H9 (cell line): ENCODE data around the gene ARHGAP1. TPM values are rescaled to one million over a fixed set of nuclear protein-coding genes. Genes with fewer than 3 reads are reported as not detected.

Experiments
- DNase-seq: peaks from one replicate; pipeline ENCODE4 v3.0.0-alpha.2; 2017
- H2AFZ ChIP-seq: one replicate; pipeline ENCODE4 v1.6.1; 2013; ENCODE audit warnings: mild to moderate bottlenecking, low read length, control low read depth, moderate library complexity
- H2AK5ac ChIP-seq: 2 replicates; pipeline ENCODE4 v1.6.1; 2013; ENCODE audit warnings: low read length, control low read depth, mixed read lengths; ENCODE audit not compliant: insufficient read length
- H2BK120ac ChIP-seq: one replicate; pipeline ENCODE4 v1.6.1; 2013; ENCODE audit warnings: low read depth, mild to moderate bottlenecking, low read length, control low read depth, inconsistent platforms; ENCODE audit not compliant: poor library complexity, severe bottlenecking
- H2BK12ac ChIP-seq: 2 replicates; pipeline ENCODE4 v1.6.1; 2013; ENCODE audit warnings: low read length, control low read depth, mixed read lengths, low read depth; ENCODE audit not compliant: insufficient read length
- H2BK15ac ChIP-seq: 2 replicates; pipeline ENCODE4 v1.6.1; 2013; ENCODE audit warnings: low read depth, low read length, control low read depth
- H2BK20ac ChIP-seq: one replicate; pipeline ENCODE4 v1.6.1; 2013; ENCODE audit warnings: low read depth, mild to moderate bottlenecking, low read length, control low read depth, inconsistent platforms; ENCODE audit not compliant: poor library complexity, severe bottlenecking
- H2BK5ac ChIP-seq: 2 replicates; pipeline ENCODE4 v1.6.1; 2013; ENCODE audit warnings: low read length, control low read depth, mixed read lengths; ENCODE audit not compliant: insufficient read length
- H3K14ac ChIP-seq: 2 replicates; pipeline ENCODE4 v1.6.1; 2013; ENCODE audit warnings: low read length, control low read depth; ENCODE audit not compliant: insufficient read depth
- H3K18ac ChIP-seq: 2 replicates; pipeline ENCODE4 v1.6.1; 2013; ENCODE audit warnings: low read depth, mild to moderate bottlenecking, mixed read lengths, low read length, control low read depth; ENCODE audit not compliant: insufficient read length
- H3K23ac ChIP-seq: 2 replicates; pipeline ENCODE4 v1.6.1; 2013; ENCODE audit warnings: low read length, control low read depth, mixed read lengths, low read depth; ENCODE audit not compliant: insufficient read length
- H3K23me2 ChIP-seq: 2 replicates; pipeline ENCODE4 v1.6.1; 2013; ENCODE audit warnings: low read depth, mild to moderate bottlenecking, mixed read lengths, low read length, control low read depth; ENCODE audit not compliant: insufficient read length, poor library complexity, severe bottlenecking
- H3K27ac ChIP-seq: 2 replicates; pipeline ENCODE4 v1.5.1; 2013; ENCODE audit warnings: low read length, control low read depth, mixed read lengths, low read depth; ENCODE audit not compliant: insufficient read length
- H3K27me3 ChIP-seq: 2 replicates; pipeline ENCODE4 v1.6.1; 2013; ENCODE audit warnings: low read length, control low read depth, inconsistent platforms; ENCODE audit not compliant: insufficient read depth
- H3K4ac ChIP-seq: 2 replicates; pipeline ENCODE4 v1.6.1; 2013; ENCODE audit warnings: low read depth, mild to moderate bottlenecking, control low read depth, inconsistent platforms, low read length, moderate library complexity
- H3K4me1 ChIP-seq: 2 replicates; pipeline ENCODE4 v1.6.1; 2013; ENCODE audit warnings: low read length, control low read depth, inconsistent platforms; ENCODE audit not compliant: insufficient read depth
- H3K4me2 ChIP-seq: 2 replicates; pipeline ENCODE4 v1.6.1; 2013; ENCODE audit warnings: low read length, control low read depth, mixed read lengths; ENCODE audit not compliant: insufficient read length, insufficient read depth
- H3K56ac ChIP-seq: 2 replicates; pipeline ENCODE4 v1.6.1; 2013; ENCODE audit warnings: low read depth, mild to moderate bottlenecking, mixed read lengths, low read length, control low read depth; ENCODE audit not compliant: insufficient read length
- H3K79me1 ChIP-seq: 2 replicates; pipeline ENCODE4 v1.6.1; 2013; ENCODE audit warnings: low read depth, mild to moderate bottlenecking, moderate library complexity, low read length, control low read depth, inconsistent platforms; ENCODE audit not compliant: insufficient read depth, poor library complexity, severe bottlenecking
- H3K79me2 ChIP-seq: 2 replicates; pipeline ENCODE4 v1.6.1; 2013; ENCODE audit warnings: low read length, control low read depth, inconsistent platforms; ENCODE audit not compliant: insufficient read depth
- H3K9ac ChIP-seq: 2 replicates; pipeline ENCODE4 v1.6.1; 2013; ENCODE audit warnings: low read length, control low read depth, mixed read lengths; ENCODE audit not compliant: insufficient read length; ENCODE audit errors: extremely low read depth
- H3K9me3 ChIP-seq: one replicate; pipeline ENCODE4 v1.6.1; 2013; ENCODE audit warnings: low read depth, low read length, inconsistent platforms; ENCODE audit not compliant: control insufficient read depth
- H3T11ph ChIP-seq: one replicate; pipeline ENCODE4 v1.6.1; 2013; ENCODE audit warnings: mild to moderate bottlenecking, low read length, control low read depth, inconsistent platforms
- H4K20me1 ChIP-seq: one replicate; pipeline ENCODE4 v1.6.1; 2013; ENCODE audit not compliant: control insufficient read depth, insufficient read length, insufficient read depth
- H4K5ac ChIP-seq: 2 replicates; pipeline ENCODE4 v1.6.1; 2013; ENCODE audit warnings: low read depth, mild to moderate bottlenecking, mixed read lengths, low read length, control low read depth; ENCODE audit not compliant: insufficient read length
- H4K8ac ChIP-seq: replicated peaks from 2 replicates; pipeline ENCODE4 v1.6.1; 2013; ENCODE audit warnings: low read length, control low read depth, mixed read lengths, low read depth; ENCODE audit not compliant: insufficient read length
- H4K91ac ChIP-seq: 2 replicates; pipeline ENCODE4 v1.6.1; 2013; ENCODE audit warnings: low read depth, mild to moderate bottlenecking, moderate library complexity, mixed read lengths, low read length, control low read depth; ENCODE audit not compliant: insufficient read length
- H3K27ac Mint-ChIP-seq, 3 experiments: 2 replicates in 2 of 3; 3 replicates in 1 of 3; pipeline ENCODE4 v1.8.0; 2020 to 2021; ENCODE audit warnings: mixed read lengths in 3 of 3, mild to moderate bottlenecking in 1 of 3, moderate library complexity in 1 of 3
- H3K27me3 Mint-ChIP-seq: 2 replicates; pipeline ENCODE4 v1.8.0; 2021; ENCODE audit warnings: low read depth, mild to moderate bottlenecking, moderate library complexity, mixed read lengths
- H3K36me3 Mint-ChIP-seq, 3 experiments: 2 replicates in 2 of 3; 3 replicates in 1 of 3; pipeline ENCODE4 v1.8.0; 2020 to 2021; ENCODE audit warnings: low read depth in 3 of 3, mixed read lengths in 3 of 3; ENCODE audit not compliant: insufficient read depth in 1 of 3
- H3K4me1 Mint-ChIP-seq, 2 experiments: 2 replicates each; pipeline ENCODE4 v1.8.0; 2020; ENCODE audit warnings: mixed read lengths in 2 of 2
- H3K4me3 Mint-ChIP-seq, 2 experiments: 2 replicates in 1 of 2; 3 replicates in 1 of 2; pipeline ENCODE4 v1.8.0; 2020 to 2021; ENCODE audit warnings: mild to moderate bottlenecking in 2 of 2, mixed read lengths in 2 of 2, moderate library complexity in 1 of 2
- H3K9me3 Mint-ChIP-seq, 2 experiments: 2 replicates in 1 of 2; 3 replicates in 1 of 2; pipeline ENCODE4 v1.8.0; 2020; ENCODE audit warnings: mild to moderate bottlenecking in 2 of 2, mixed read lengths in 2 of 2, moderate library complexity in 1 of 2
- CTCF ChIP-seq: fragments of 200-600 bp; sonication (generic); conservative IDR thresholded peaks from 3 replicates; pipeline ENCODE4 v1.8.0; 2021; ENCODE audit warnings: antibody characterized with exemption, mild to moderate bottlenecking
- WGBS: extraction: QIAGEN DNeasy Blood & Tissue Kit; methylation state at CpG from one replicate; pipeline ENCODE4 v1.1.7; 2013; ENCODE audit warnings: missing lambda C conversion rate, low lambda C conversion rate, mixed read lengths; ENCODE audit not compliant: insufficient read length; ENCODE audit errors: extremely low coverage; 5-methylcytosine and 5-hydroxymethylcytosine counted together
- total RNA-seq: library from RNA; stranded (reverse); gene quantifications from 2 replicates; pipeline ENCODE4 v1.2.1, GENCODE V29; 2021

Gene ARHGAP1
- total RNA-seq, 1 experiment from 2014 or later: 45.3 TPM

- no peaks in the 10 kb centered on the region for H3K79me2 ChIP-seq
- no peaks in the 10 kb centered on the region for H3K79me1 ChIP-seq
- H3K27me3 ChIP-seq: no peaks in the 10 kb centered on the region
- H2AK5ac ChIP-seq: no peak overlapping the region
- H3K18ac ChIP-seq: no peak overlapping the region
- H4K91ac ChIP-seq: no peak overlapping the region
- Mint-ChIP-seq H3K27me3 (no peaks in the 10 kb centered on the region; the same call in 1 of the 2 replicates), H3K4me1 (no peaks in the 10 kb centered on the region), H3K4me3 (no peak overlapping the region), H3K9me3 (no peaks in the 10 kb centered on the region), H3K36me3 (no peaks in the 10 kb centered on the region), H3K27ac (no peak overlapping the region)
- H2BK12ac ChIP-seq: no peak overlapping the region
- H3K27ac ChIP-seq: no peak overlapping the region
- TF ChIP-seq CTCF: no peak
- no peak overlapping the region for H3K4me2 ChIP-seq
- H3K9me3 ChIP-seq: no peaks in the 10 kb centered on the region
- H3K23me2 ChIP-seq: no peaks in the 10 kb centered on the region
- no peak overlapping the region for H4K8ac ChIP-seq
- no peak overlapping the region for H3K14ac ChIP-seq
- no peaks in the 10 kb centered on the region for H3K4me1 ChIP-seq
- no peak overlapping the region for H2BK15ac ChIP-seq
- WGBS: no CpG with 5 or more reads among the region's 4 CpGs
- H2AFZ ChIP-seq: no peak overlapping the region
- no peak overlapping the region for H4K5ac ChIP-seq
- no peak overlapping the region for H3K9ac ChIP-seq
- no peak for DNase-seq
- no peaks in the 10 kb centered on the region for H4K20me1 ChIP-seq
- no peak overlapping the region for H3K56ac ChIP-seq
- no peak overlapping the region for H2BK20ac ChIP-seq
- H2BK5ac ChIP-seq: no peak overlapping the region
- no peak overlapping the region for H3T11ph ChIP-seq
- H3K23ac ChIP-seq: no peak overlapping the region
- H2BK120ac ChIP-seq: no peak overlapping the region
- no peak overlapping the region for H3K4ac ChIP-seq
Observed at GRCh38 chr11:46731545-46731944, 31.1 kb upstream of the ARHGAP1 start.
